22Rv1 (cell line): ENCODE results near the gene FAM117A.

ENCODE experiments used
- CTCF ChIP-seq: fragments of 450-650 bp; IDR thresholded peaks from 2 replicates; pipeline ENCODE4 v1.5.1; 2017; ENCODE audit warnings: mild to moderate bottlenecking
- ZFX ChIP-seq: fragments of 450-650 bp; IDR thresholded peaks from 2 replicates; pipeline ENCODE4 v1.6.1; 2017; ENCODE audit warnings: antibody characterized with exemption, borderline replicate concordance

- no peak for TF ChIP-seq CTCF
- no peak for TF ChIP-seq ZFX
Observed at GRCh38 chr17:49676276-49676868, 87.6 kb downstream of the FAM117A start.
